22Rv1 (cell line): ENCODE results near the gene PDE9A.

Source experiments
- CTCF ChIP-seq: fragments of 450-650 bp; IDR thresholded peaks from 2 replicates; pipeline ENCODE4 v1.5.1; 2017; ENCODE audit warnings: mild to moderate bottlenecking
- ZFX ChIP-seq: fragments of 450-650 bp; IDR thresholded peaks from 2 replicates; pipeline ENCODE4 v1.6.1; 2017; ENCODE audit warnings: antibody characterized with exemption, borderline replicate concordance

DNA sequence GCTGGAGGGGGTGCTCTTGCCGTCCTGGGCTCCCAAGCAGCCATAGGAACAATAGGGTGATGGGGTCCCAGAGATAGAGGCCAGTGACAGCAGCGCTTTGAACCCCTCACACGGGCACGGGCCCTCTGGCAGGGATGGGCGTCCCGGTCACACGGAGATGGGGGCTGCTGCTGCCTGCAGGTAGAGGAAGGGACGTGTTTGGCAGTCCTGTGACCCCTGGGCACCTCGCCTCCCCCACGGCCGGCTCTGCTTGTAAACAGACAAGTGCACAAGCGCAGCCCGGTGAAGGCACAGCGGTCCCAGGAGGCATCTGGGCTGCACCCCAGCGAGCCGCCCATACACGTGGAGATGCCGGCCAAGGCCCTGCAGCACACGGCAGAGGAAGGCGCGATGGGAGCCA lies 36.5 kb upstream of the PDE9A start:
- no peak for TF ChIP-seq CTCF
- TF ChIP-seq ZFX = no peak
